Endothelial cell of umbilical vein (primary cell): ENCODE measurements around the gene REC8.

Source experiments
- CTCF ChIP-seq, 2 donors: IDR thresholded peaks; 1 replicate in 1 of 2; 2 replicates in 1 of 2; pipeline ENCODE4 v1.5.1; 2011; ENCODE audit warnings: low read length in 2 of 2, mild to moderate bottlenecking in 2 of 2, moderate library complexity in 2 of 2, control low read depth in 1 of 2, inconsistent platforms in 1 of 2, low read depth in 1 of 2; ENCODE audit not compliant: insufficient read depth in 1 of 2; ENCODE audit errors: extremely low read depth in 1 of 2
- EZH2 ChIP-seq: IDR thresholded peaks from 2 replicates; pipeline ENCODE4 v1.6.1; 2012; ENCODE audit warnings: borderline replicate concordance, low read depth, mild to moderate bottlenecking, moderate library complexity, low read length, inconsistent platforms; ENCODE audit not compliant: severe bottlenecking
- JUN ChIP-seq: IDR thresholded peaks from 2 replicates; pipeline ENCODE4 v1.6.1; 2011; ENCODE audit warnings: borderline replicate concordance, low read depth; ENCODE audit not compliant: insufficient read length, insufficient read depth
- MYC ChIP-seq: IDR thresholded peaks from one replicate; pipeline ENCODE4 v1.6.1; 2011; ENCODE audit warnings: mild to moderate bottlenecking, low read depth, low read length
- POLR2A ChIP-seq: IDR thresholded peaks from 2 replicates; pipeline ENCODE4 v1.6.1; 2012; ENCODE audit warnings: low read depth, mild to moderate bottlenecking, control low read depth, low read length
- POLR2AphosphoS5 ChIP-seq: IDR thresholded peaks from 2 replicates; pipeline ENCODE4 v1.6.1; 2012; ENCODE audit warnings: low read depth, mild to moderate bottlenecking, control low read depth, low read length, moderate library complexity; ENCODE audit not compliant: insufficient read depth
- TF ChIP-seq, protein P1 (sequence below): IDR thresholded peaks from 2 replicates; pipeline ENCODE4 v1.6.1; 2011; ENCODE audit not compliant: insufficient read depth, insufficient read length

DNA sequence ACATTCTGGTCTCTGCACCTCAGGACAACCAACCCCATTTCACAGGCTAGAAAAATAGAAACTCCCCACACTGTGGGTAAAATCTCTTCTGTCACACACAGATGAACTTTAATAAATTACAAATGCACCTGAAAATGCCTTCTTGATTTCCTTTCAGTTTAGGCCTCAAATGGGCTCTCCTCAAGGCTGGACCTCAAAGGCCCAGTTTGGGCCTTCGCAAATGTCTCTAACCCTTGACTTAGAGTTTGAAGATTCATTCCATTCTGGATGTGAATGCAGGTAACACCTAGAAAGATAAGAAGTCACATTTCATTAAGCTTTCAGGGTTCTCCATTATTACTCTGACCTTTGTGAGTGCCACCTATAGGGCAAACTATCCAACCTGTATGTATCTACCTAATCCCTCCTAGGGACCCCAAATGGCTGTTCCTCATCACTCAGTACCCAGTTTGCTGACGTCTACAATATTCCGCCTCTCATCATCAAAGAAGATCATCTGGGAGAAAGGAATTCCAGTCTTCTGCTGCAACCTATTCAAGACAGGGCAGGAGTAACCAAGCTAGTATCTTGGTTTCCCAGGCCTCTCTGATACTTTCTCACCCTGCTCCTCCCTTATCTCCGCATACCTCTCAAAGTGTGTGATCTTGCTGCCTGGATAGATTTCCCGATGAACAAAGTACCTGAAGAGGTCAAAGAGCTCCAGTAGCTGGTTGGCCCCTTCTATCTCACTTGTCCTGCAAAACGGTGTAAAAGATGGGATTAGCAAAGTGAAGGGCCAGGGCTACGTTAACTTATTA lies 42.2 kb downstream of the REC8 start:
- TF ChIP-seq POLR2A = no peak
- no peak for TF ChIP-seq CTCF (IDR thresholded peaks at IDR 0.05; ENCODE audit: extremely low read depth in 1 of 2, insufficient read depth in 1 of 2, low read depth in 1 of 2, low read length in 2 of 2)
- TF ChIP-seq MYC = no peak
- TF ChIP-seq JUN = no peak
- TF ChIP-seq EZH2 = no peak
- TF ChIP-seq, protein P1, sequence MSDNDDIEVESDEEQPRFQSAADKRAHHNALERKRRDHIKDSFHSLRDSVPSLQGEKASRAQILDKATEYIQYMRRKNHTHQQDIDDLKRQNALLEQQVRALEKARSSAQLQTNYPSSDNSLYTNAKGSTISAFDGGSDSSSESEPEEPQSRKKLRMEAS = no peak
- TF ChIP-seq POLR2AphosphoS5 = no peak
